Measurements from ENCODE around the gene PCSK5. TPM values are rescaled to one million over a fixed set of nuclear protein-coding genes. Genes with fewer than 3 reads are reported as not detected.

PCSK5 gene
- total and polyA plus RNA-seq, 10 donors, result 0.28 to 8.1 (median 5.5) TPM

- Histone ChIP-seq H3K4me1 (peaks cover 0 to 25% (median 2%) of the 10 kb centered on the region in 6 donors), H3K27ac (no peak overlapping the region), H3K9me3 (no peaks in the 10 kb centered on the region), H3K27me3 (replicated peaks in 1 of 7) (no peaks in the 10 kb centered on the region), H3K36me3 (no peaks in the 10 kb centered on the region), H3K4me3 (no peak overlapping the region)
- TF ChIP-seq, protein P1, sequence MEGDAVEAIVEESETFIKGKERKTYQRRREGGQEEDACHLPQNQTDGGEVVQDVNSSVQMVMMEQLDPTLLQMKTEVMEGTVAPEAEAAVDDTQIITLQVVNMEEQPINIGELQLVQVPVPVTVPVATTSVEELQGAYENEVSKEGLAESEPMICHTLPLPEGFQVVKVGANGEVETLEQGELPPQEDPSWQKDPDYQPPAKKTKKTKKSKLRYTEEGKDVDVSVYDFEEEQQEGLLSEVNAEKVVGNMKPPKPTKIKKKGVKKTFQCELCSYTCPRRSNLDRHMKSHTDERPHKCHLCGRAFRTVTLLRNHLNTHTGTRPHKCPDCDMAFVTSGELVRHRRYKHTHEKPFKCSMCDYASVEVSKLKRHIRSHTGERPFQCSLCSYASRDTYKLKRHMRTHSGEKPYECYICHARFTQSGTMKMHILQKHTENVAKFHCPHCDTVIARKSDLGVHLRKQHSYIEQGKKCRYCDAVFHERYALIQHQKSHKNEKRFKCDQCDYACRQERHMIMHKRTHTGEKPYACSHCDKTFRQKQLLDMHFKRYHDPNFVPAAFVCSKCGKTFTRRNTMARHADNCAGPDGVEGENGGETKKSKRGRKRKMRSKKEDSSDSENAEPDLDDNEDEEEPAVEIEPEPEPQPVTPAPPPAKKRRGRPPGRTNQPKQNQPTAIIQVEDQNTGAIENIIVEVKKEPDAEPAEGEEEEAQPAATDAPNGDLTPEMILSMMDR (IDR thresholded peaks at IDR 0.05 in 8 of 11, conservative IDR thresholded peaks at IDR 0.05 in 3 of 11), result no peak
- TF ChIP-seq POLR2AphosphoS5 (IDR thresholded peaks at IDR 0.05) (no peak), POLR2A (IDR thresholded peaks at IDR 0.05) (no peak)
- DNase-seq, result no peak
- 57 to 79% (median 61%) methylated on average over 4 of the region's 4 CpGs for WGBS, 5 donors
- intact Hi-C loops (cut with DNase I; ENCODE audit: low total_unique reads), result no loop called here
Observed at GRCh38 chr9:76101947-76102346, 211.5 kb downstream of the PCSK5 start.

DNA sequence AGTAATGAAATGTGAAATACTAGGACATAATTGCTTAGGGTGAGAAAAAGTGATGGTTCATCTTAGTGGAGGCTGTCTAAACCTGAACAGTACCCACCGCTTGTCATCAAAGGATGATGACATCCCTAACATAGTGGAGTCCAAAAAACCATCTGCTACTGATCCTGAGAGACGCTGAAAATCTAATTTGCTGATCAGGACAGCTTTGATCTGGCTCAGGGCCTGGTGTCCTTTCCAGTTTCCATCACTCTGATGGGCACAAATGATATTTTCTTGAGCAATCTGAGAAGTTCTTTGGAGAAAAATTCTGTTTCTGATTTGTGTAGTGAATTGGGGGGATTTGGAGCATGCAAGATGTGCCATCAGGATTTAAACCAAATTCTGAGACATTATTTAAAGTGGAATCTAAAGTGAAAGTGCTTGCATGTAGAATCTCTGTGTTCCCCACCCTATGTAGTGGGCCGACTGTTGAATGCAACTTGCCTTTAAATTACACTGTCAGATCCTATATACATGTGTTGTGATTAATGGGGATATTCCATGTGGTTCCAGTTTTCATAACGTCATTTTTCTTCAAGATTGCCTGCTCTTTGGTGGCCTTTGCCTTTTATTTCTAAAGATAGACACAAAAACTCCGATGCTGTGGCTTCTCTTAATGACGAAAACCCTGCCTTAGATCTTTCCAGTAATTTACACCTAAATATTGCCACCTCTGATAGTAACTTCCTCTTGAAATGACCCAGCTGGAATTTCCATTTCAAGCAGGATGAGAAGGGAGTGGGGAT, 213.2 kb downstream of the PCSK5 start:
- no peak overlapping the region for H3K27ac ChIP-seq
- peaks cover 0 to 25% (median 2%) of the 10 kb centered on the region in 6 donors for H3K4me1 ChIP-seq
- no peak for DNase-seq
- peaks cover 0 to 7% (median 0%) of the 10 kb centered on the region in 6 donors for H3K36me3 ChIP-seq
- no peaks in the 10 kb centered on the region for H3K9me3 ChIP-seq
- H3K4me3 ChIP-seq, result no peak overlapping the region
- TF ChIP-seq POLR2A (IDR thresholded peaks at IDR 0.05), result no peak
- TF ChIP-seq, protein P1 (IDR thresholded peaks at IDR 0.05 in 8 of 11, conservative IDR thresholded peaks at IDR 0.05 in 3 of 11), result no peak
- no peak for TF ChIP-seq POLR2AphosphoS5 (IDR thresholded peaks at IDR 0.05)
- intact Hi-C loops (cut with DNase I; ENCODE audit: low total_unique reads), result no loop called here
- 64 to 81% (median 73%) methylated on average over 6 of the region's 6 CpGs for whole genome bisulfite sequencing, 5 donors
- H3K27me3 ChIP-seq (replicated peaks in 1 of 7), result no peaks in the 10 kb centered on the region

DNA sequence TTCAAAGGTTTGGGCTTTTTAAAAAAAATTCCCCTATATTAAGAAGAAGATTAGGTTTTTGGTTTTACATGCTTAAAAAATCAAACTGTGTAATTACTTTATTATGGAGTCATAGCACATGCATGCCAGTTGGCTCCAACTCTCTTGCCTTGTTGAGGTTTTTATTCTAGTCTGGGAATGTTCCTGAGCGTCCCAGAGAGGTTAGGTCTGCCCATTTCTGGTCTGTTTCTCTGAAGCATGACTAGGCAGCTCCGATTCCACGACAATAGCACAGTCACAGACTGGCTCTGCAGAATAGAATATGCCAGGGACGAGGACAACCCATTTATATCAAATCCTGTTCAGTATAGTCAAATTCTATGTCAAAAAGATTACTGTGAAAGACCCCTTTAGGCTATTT, 217.0 kb downstream of the PCSK5 start:
- Histone ChIP-seq H3K36me3 (peaks cover 0 to 8% (median 0%) of the 10 kb centered on the region in 6 donors), H3K27me3 (replicated peaks in 1 of 7) (no peaks in the 10 kb centered on the region), H3K4me3 (no peak overlapping the region), H3K4me1 (no peaks in the 10 kb centered on the region), H3K9me3 (no peaks in the 10 kb centered on the region), H3K27ac (no peak overlapping the region)
- TF ChIP-seq POLR2A (IDR thresholded peaks at IDR 0.05) (no peak), POLR2AphosphoS5 (IDR thresholded peaks at IDR 0.05) (no peak)
- TF ChIP-seq, protein P1 (IDR thresholded peaks at IDR 0.05 in 8 of 11, conservative IDR thresholded peaks at IDR 0.05 in 3 of 11), result no peak
- DNase-seq, result no peak
- 73 to 87% (median 83%) methylated on average over 4 of the region's 4 CpGs for WGBS, 5 donors
- intact Hi-C loops (cut with DNase I; ENCODE audit: low total_unique reads), result no loop called here

DNA sequence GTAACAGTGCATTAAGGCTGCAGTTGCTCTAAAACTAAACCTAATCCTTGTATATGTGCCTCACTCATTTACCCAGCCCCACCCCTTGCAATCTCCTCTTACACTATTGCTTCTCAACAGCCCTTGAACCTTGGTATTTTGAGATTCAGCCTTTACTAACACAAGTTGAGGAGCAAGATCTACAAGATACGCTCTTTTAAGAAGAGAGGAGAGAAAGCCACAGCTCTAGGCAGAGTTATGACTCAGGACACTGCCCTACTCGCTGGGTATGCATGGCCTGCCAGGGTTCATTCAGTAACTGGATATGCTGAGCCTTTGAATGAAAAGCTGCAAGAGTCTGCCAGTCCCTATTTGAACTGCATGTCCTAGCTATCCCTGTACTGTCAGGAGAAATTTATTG, 219.5 kb downstream of the PCSK5 start:
- H3K4me1 ChIP-seq, result no peaks in the 10 kb centered on the region

More for the DNA sequence above, 219.5 kb downstream of the PCSK5 start:
- Histone ChIP-seq H3K36me3 (peaks cover 0 to 8% (median 0%) of the 10 kb centered on the region in 6 donors), H3K27ac (no peak overlapping the region), H3K9me3 (no peaks in the 10 kb centered on the region), H3K4me3 (no peak overlapping the region), H3K27me3 (replicated peaks in 1 of 7) (no peaks in the 10 kb centered on the region)
- intact Hi-C loops (cut with DNase I; ENCODE audit: low total_unique reads), result no loop called here
- no peak for TF ChIP-seq POLR2A (IDR thresholded peaks at IDR 0.05)
- TF ChIP-seq, protein P1 (IDR thresholded peaks at IDR 0.05 in 8 of 11, conservative IDR thresholded peaks at IDR 0.05 in 3 of 11), result no peak
- no peak for TF ChIP-seq POLR2AphosphoS5 (IDR thresholded peaks at IDR 0.05)
- WGBS, 5 donors, result 79 to 93% (median 92%) methylated on average over 2 of the region's 2 CpGs
- DNase-seq, result no peak
